ENCODE data around the gene MIXL1.

GRCh38 chr1:226210571-226211176 is 12.8 kb upstream of the MIXL1 start:
- TF ChIP-seq CTCF (IDR thresholded peaks at IDR 0.05) (no peak), POLR2A (IDR thresholded peaks at IDR 0.05) (no peak)

All from testis (tissue), 2 donors.